IPS-NIHi7 (cell line): Measurements from ENCODE around the gene WDR7.

Experiments
- DNase-seq: peaks from one replicate; pipeline ENCODE4 v3.0.0; 2012; ENCODE audit warnings: mixed read lengths; ENCODE audit errors: extremely low spot score

Gene WDR7

DNA sequence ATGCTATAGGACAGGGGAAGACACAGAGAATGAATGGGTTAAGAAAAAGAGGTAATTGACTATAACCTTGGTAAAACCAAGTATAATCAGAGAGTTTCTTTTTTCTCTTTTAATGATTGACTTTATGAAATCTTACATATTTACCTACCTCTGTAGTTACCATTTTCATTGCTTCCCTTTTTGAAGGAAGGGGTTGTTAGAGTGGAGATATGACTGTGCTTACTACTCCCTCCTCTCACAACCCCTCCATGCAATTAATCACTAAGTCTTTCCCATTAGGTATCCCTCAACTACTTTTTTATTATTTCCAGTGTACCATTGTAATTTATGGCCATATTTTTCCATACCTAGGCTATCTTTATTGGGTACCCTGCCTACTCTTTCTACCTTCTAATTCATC is 71.4 kb downstream of the WDR7 start:
- DNase-seq = no peak

DNA sequence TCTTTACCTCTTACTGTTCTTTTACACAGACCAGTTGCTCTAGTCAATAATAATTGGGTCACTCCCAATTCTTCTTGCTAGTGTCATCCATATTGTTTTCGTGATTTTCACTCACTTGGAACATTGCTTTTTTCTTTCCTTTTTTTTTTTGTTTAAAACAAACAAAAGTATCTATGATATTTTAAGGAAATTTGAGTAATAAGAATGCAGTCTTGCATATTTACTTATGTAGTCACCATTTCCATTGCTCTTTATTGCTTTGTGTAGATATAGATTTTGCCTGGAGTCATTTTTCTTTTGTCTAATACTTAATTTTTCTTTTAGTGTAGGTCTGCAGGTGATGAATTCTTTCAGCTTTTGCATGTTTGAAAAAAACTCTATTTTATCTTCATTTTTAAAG is 71.9 kb downstream of the WDR7 start:
- no peak for DNase-seq

- DNase-seq = no peak
Measured at GRCh38 chr18:56723706-56724105, 72.5 kb downstream of the WDR7 start.

DNA sequence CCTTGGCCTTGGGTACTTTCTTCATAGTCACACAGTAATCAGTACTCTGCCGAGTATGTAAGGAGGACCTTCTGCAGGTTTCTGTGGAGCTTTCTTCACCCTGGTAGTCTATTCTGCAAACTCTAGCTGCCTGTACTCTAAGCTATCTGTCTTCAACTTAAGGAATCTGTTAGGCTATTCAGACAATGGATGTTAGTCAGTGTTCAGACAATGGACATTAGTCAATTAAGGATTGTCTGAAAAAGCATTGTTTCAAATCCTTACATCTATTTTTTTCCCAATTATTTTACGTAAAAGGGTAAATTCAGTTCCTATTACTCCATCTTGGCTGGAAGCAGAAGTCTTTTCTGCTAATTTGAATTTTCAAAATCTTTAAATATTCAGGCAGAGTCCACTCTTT is 75.7 kb downstream of the WDR7 start:
- DNase-seq = no peak

GRCh38 chr18:56727399-56727798 is 76.2 kb downstream of the WDR7 start:
- no peak for DNase-seq

DNA sequence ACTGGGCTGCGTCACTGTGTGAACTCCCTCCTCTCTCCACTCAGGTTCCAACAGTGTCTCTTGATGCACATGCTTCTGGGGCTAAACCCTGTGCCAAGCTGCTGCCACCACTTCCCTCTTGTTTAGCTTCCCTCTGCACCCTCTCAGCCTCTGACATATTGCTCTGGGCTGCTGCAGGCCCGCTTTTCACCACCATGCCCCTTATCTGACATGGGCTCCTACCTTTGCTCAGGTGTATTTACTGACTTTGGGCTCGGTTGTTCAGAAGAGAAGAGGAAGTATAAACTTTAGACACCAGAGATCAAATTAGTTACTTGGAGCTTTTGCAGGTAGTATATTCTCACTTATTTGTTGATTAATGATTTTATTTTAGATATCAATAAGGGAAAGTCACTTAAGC is 77.6 kb downstream of the WDR7 start:
- no peak for DNase-seq

GRCh38 chr18:56738184-56738583 is 87.0 kb downstream of the WDR7 start:
- DNase-seq = no peak

GRCh38 chr18:56739731-56740130 is 88.6 kb downstream of the WDR7 start:
- DNase-seq = no peak

- DNase-seq = no peak
Measured at GRCh38 chr18:56740645-56741044, 89.5 kb downstream of the WDR7 start.

DNA sequence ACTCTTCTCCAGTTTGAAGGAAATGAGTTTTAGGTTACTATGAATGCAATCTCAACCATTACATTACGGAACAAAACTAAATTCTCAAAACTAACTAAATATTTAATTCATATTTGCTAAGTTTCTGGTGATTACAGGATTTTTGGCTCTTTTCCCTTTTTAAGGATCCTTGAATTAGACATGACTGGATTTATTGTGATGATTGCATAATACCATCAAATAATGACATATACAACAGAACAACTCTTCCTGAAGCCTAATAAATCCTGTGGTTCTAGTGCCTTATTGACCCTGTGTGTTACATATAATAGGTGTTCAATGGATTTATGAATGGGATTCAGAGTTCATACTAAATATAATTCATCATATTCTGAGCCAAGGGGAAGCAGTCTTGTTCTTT is 90.5 kb downstream of the WDR7 start:
- no peak for DNase-seq

GRCh38 chr18:56743115-56743514 is 92.0 kb downstream of the WDR7 start:
- DNase-seq = no peak

- DNase-seq = no peak
Measured at GRCh38 chr18:56747032-56747658, 96.0 kb downstream of the WDR7 start.

- no peak for DNase-seq
Measured at GRCh38 chr18:56747857-56748256, 96.7 kb downstream of the WDR7 start.

DNA sequence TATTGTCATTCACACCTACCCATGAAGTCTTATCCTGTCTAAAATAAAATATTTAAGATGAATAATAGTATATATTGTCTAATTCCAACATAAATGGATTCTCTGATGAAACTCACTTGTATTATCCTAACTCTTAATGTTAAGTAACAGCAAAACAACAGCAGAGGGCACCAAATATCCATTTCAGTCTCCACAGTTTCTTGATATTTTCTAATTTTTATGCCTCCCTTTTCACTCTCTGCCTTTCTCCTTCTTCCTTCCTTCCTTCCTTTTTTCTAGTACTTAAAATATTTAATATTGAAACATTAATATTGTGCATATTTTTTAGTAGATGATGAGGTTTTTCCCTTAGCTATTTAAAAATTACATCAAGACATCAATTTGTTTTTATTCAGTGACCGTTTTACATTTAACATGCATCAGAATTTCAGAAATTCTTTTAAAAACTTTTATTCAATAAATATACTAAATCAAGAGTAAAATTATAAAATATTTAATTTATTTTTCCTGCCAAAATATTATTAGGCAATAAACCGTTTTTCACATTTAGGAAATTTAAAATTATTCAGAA is 97.6 kb downstream of the WDR7 start:
- peak; percentile 23 for DNase-seq

DNA sequence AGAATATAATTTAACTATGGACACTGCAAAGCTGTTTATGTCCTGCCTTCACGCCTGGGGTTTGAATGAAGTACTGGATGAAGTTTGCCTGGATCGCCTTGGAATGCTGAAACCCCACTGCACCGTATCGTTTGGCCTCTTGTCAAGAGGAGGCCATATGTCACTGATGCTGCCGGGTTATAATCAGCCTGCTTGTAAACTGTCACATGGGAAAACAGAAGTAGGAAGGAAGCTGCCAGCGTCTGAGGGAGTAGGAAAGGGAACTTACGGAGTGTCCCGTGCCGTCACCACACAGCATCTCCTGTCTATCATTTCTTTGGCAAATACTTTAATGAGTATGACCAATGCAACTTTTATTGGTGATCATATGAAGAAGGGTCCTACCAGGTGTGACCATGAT is 105.8 kb downstream of the WDR7 start:
- DNase-seq = no peak

DNA sequence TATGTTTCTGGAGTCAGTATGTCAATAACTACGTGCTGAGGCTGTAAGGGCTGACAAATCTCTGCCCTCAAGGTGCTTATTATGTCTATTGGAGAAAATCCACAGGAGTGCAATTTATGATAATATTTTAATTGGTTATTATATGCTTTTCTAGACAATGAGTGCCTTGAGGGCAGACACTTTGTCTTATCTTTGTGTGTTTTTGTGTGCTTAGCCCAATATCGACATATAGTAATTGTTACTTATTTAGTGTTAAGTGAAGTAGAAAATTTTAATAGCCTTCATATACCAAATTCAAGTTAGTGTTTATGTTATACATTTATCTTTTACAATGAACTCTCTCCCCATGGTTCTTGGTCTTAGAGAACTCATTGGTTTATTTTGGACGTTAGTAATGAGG is 118.9 kb downstream of the WDR7 start:
- no peak for DNase-seq

GRCh38 chr18:56770873-56771272 is 119.7 kb downstream of the WDR7 start:
- DNase-seq = no peak

- no peak for DNase-seq
Measured at GRCh38 chr18:56775701-56776100, 124.5 kb downstream of the WDR7 start.

DNA sequence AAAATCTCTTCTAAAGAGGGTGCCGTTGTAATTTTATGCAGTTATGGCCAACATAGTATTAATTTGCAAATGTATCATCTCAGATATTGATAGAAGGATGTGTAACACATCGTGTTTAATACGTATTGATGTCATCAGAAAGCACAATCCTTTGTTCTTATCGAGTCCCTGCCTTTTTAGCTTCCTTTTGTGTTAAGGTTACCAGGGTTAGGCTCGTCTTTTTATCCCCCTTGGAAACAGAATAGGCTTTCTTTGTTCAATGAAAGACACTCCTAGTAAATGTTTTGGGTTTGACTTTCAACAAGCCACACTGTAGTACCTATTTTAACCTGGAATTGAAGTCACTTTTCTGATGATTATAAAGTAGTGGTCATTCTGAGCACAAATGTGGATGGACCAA is 136.2 kb downstream of the WDR7 start:
- DNase-seq = no peak

GRCh38 chr18:56789004-56789888 is 138.1 kb downstream of the WDR7 start:
- DNase-seq = peak; percentile 50

DNA sequence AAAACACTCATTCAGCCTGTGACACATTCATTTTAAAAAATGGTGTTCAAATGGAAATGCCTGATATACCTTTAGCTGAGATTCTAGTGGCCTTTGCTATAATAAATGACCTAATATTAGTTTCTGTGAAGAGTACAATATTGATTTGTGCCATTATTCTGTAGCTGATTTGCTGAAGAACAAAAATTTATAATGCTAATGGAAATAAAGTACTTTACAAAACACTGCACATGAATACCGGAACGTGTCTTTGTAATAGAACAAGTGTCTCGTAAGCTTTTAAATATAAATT is 138.7 kb downstream of the WDR7 start:
- DNase-seq = no peak

DNA sequence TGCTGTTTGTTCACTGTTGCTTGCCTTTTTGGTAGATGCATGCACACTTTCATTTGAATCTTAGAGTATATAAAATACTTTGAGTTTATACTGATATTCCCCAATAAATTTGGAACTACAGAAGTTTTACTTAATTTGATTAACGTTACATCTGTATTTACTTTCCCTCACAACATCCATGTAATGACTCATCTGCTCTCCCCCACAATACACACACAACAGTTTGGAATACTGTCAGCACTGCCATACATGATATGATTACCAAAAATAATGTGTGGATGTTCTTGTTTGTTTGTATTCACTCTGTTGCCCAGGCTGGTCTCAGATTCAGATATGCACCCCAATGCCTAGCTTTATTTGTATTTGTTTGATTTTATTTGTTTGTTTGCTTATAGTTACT is 144.2 kb downstream of the WDR7 start:
- no peak for DNase-seq

- no peak for DNase-seq
Measured at GRCh38 chr18:56799756-56800155, 148.6 kb downstream of the WDR7 start.
